ENCODE measurements around the gene NIPBL. TPM values are rescaled to one million over a fixed set of nuclear protein-coding genes. Genes with fewer than 3 reads are reported as not detected.

NIPBL gene
- total RNA-seq, 4 donors from 2014 or later: 54.9 to 76.0 (median 64.8) TPM

DNA sequence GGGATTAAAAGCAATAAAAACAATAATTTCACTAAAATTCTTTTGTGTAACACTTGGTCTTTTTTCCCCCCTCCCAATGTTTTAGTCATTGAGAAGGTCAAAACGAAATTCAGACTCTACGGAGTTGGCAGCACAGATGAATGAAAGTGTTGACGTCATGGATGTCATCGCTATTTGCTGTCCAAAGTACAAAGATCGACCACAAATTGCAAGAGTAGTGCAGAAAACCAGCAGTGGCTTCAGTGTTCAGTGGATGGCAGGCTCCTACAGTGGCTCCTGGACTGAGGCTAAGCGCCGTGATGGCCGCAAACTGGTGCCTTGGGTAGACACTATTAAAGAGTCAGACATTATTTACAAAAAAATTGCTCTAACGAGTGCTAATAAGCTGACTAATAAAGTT is 187.9 kb downstream of the NIPBL start:
- TF ChIP-seq, protein P1, sequence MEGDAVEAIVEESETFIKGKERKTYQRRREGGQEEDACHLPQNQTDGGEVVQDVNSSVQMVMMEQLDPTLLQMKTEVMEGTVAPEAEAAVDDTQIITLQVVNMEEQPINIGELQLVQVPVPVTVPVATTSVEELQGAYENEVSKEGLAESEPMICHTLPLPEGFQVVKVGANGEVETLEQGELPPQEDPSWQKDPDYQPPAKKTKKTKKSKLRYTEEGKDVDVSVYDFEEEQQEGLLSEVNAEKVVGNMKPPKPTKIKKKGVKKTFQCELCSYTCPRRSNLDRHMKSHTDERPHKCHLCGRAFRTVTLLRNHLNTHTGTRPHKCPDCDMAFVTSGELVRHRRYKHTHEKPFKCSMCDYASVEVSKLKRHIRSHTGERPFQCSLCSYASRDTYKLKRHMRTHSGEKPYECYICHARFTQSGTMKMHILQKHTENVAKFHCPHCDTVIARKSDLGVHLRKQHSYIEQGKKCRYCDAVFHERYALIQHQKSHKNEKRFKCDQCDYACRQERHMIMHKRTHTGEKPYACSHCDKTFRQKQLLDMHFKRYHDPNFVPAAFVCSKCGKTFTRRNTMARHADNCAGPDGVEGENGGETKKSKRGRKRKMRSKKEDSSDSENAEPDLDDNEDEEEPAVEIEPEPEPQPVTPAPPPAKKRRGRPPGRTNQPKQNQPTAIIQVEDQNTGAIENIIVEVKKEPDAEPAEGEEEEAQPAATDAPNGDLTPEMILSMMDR (IDR thresholded peaks at IDR 0.05; ENCODE audit: low read depth): no peak

GRCh38 chr5:37071487-37071886 is 194.9 kb downstream of the NIPBL start:
- TF ChIP-seq, protein P1 (IDR thresholded peaks at IDR 0.05; ENCODE audit: low read depth): no peak

GRCh38 chr5:37071901-37072581 is 195.5 kb downstream of the NIPBL start:
- TF ChIP-seq, protein P1 (IDR thresholded peaks at IDR 0.05; ENCODE audit: low read depth): no peak

DNA sequence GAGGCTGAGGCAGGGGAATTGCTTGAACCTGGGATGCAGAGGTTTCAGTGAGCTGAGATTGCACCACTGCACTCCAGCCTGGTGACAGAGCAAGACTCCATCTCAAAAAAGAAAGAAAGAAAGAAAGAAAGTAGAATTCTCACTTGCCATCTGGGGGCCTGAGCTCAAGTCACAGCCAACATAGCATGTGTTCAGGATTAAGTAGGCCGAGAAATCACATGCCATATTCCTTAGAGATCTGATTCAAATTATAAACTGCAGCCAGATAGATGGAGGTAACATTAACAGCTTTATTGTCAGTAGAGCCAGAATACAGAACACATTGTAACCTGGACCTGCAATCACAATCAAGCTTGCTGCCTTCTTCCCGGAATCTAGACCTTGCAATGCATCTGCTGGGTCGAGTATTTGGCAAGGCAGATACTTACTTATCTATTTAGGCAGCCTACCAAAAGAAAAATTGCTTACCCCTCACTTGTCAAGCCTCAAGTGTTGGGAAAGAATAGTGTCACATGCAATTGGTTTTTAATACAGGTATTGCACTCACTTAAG is 198.9 kb downstream of the NIPBL start:
- TF ChIP-seq, protein P1 (IDR thresholded peaks at IDR 0.05; ENCODE audit: low read depth): no peak

DNA sequence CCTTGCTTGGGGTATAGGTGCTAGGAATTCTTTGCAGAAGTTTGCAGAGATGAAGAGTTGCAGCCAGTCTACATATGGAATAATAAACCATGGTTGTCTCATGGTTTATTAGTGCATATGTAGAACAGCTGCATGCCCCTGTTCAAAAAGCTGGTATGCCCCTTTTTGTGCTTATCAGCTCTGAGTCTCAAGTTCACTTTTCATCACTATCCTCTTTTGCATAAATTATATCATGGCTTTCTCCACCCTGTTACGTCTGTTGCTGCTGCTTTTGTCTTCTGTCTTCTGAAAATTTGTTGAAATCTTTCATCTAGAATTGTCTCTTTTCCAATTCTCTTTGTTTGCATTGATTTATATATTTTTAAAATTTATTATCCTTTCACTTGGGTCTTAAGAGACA is 200.6 kb downstream of the NIPBL start:
- TF ChIP-seq, protein P1 (IDR thresholded peaks at IDR 0.05; ENCODE audit: low read depth): no peak

GRCh38 chr5:37080697-37081096 is 204.1 kb downstream of the NIPBL start:
- TF ChIP-seq, protein P1 (IDR thresholded peaks at IDR 0.05; ENCODE audit: low read depth): no peak

DNA sequence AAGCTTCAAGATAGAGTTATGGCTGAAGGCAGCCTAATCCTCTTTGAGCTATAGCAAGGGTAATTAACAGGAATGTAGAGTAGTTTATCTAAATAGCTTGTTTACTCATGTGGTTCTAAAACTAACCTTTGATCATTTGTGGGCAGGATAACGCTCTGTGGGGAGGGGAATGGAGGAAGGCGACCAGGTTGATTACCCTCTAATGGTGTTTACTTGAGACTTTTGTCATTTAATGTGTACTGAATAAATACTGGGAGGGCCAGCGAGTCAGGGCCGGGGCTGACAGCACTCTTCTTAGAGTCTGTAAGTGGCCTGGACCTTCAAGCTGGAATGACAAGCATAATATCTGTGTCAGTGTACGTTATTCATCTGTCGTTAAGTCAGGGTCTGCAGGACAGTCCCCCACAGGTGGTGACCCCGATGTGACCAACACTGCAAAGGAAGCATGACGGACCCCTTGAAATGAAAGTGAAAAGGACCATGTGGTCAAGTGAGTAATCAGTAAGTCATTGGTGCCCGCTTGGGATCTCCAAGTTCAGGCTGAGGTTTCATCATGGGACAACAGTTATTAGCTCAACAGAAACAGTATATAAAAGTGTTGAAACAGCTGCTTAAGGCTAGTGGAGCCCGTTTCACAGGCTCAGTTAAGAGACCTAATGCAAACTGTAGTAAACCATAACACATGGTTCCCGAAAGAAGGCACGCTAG is 210.1 kb downstream of the NIPBL start:
- TF ChIP-seq, protein P1 (IDR thresholded peaks at IDR 0.05; ENCODE audit: low read depth): no peak
